Peyer's patch (tissue), 4 donors: ENCODE data around the gene IGF2R.

Experiments used
- POLR2A ChIP-seq, 2 donors: fragments of 450-650 bp; IDR thresholded peaks; one replicate each; pipeline ENCODE4 v1.5.1; 2017; ENCODE audit warnings: antibody characterized with exemption in 2 of 2, mild to moderate bottlenecking in 2 of 2, moderate library complexity in 2 of 2
- TF ChIP-seq, protein P1 (sequence below), 6 experiments: fragments of 450-650 bp in 4 of 6; fragments of 200-600 bp in 2 of 6; sonication (generic) in 1 of 6; IDR thresholded peaks; one replicate each; pipeline ENCODE4 v1.5.1; 2017 to 2019; ENCODE audit warnings: antibody characterized with exemption in 6 of 6, mild to moderate bottlenecking in 3 of 6, moderate library complexity in 1 of 6

DNA sequence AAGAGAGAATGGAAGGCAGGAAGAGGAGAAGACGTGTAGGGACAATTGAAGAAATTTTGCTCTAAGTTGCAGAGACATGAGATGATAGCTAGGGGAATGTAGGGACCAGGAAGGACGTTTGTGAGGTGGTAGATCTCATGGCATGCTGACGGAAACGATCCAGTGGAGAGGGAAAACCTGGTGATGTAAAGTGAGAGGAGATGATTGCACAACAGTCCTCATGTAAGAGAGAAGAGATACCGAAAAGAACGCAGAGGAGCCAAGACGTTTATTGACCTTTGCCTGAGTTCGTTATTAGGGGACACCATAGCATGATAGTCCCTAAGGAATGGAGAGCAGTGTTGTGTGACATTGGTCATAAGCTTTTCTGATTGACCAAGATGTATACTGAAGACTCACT is 55.3 kb downstream of the IGF2R start:
- TF ChIP-seq, protein P1, sequence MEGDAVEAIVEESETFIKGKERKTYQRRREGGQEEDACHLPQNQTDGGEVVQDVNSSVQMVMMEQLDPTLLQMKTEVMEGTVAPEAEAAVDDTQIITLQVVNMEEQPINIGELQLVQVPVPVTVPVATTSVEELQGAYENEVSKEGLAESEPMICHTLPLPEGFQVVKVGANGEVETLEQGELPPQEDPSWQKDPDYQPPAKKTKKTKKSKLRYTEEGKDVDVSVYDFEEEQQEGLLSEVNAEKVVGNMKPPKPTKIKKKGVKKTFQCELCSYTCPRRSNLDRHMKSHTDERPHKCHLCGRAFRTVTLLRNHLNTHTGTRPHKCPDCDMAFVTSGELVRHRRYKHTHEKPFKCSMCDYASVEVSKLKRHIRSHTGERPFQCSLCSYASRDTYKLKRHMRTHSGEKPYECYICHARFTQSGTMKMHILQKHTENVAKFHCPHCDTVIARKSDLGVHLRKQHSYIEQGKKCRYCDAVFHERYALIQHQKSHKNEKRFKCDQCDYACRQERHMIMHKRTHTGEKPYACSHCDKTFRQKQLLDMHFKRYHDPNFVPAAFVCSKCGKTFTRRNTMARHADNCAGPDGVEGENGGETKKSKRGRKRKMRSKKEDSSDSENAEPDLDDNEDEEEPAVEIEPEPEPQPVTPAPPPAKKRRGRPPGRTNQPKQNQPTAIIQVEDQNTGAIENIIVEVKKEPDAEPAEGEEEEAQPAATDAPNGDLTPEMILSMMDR (IDR thresholded peaks at IDR 0.05) = no peak
- no peak for TF ChIP-seq POLR2A (IDR thresholded peaks at IDR 0.05)
